SHP77 (cell line): ENCODE data around the gene CEBPG.

Experiments used
- DNase-seq, 2 experiments: peaks; one replicate each; lab custom pipeline; 2025; lab: John Stamatoyannopoulos, UW

Gene CEBPG

GRCh38 chr19:33350538-33351309, 22.8 kb upstream of the CEBPG start:
- no peak for DNase-seq

- no peak for DNase-seq
Measured at GRCh38 chr19:33355535-33355934, 18.0 kb upstream of the CEBPG start.

- no peak for DNase-seq
Measured at GRCh38 chr19:33357556-33357955, 16.0 kb upstream of the CEBPG start.

GRCh38 chr19:33358408-33358807, 15.1 kb upstream of the CEBPG start:
- DNase-seq: no peak

GRCh38 chr19:33359581-33359980, 13.9 kb upstream of the CEBPG start:
- DNase-seq: no peak

- no peak for DNase-seq
Measured at GRCh38 chr19:33362508-33363228, 10.8 kb upstream of the CEBPG start.

GRCh38 chr19:33363476-33363875, 10.0 kb upstream of the CEBPG start:
- DNase-seq: no peak

DNA sequence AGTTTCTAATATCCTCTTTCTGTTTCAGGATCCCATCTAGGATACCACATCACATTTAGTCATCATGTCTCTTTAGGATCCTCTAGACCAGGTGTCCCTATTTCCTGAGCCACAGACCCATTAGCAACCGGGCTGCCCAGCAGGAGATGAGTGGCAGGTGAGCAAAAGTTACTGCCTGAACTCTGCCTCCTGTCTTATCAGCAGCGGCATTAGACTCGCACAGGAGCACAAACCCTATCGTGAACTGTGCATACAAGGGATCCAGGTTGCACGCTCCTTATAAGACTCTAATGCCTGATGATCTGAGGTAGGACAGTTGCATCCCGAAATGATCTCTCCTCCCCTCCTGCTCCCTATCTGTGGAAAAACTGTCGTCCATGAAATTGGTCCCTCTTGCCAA, 7.8 kb upstream of the CEBPG start:
- DNase-seq: no peak

- DNase-seq: no peak
Measured at GRCh38 chr19:33366127-33366526, 7.4 kb upstream of the CEBPG start.

GRCh38 chr19:33366897-33367296, 6.6 kb upstream of the CEBPG start:
- no peak for DNase-seq

- DNase-seq: no peak
Measured at GRCh38 chr19:33368074-33368864, 5.2 kb upstream of the CEBPG start.

DNA sequence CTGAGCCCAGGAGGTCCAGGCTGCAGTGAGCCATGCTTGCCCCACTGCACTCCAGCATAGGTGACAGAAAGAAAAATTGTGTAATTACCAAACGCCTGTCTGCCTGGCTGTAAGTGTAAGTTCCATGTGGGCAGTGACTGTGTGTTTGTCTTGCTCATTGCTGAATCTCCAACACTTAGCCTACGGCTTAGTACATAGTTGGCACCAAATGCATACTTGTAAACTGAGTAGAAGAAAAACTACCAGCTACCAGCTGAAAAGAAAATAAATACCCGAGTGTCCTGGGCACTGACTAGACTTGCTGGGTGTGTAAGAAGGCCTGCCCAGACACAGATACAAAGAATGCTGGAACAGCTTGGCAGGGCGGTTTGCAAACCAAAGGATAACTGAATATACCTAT, 2.7 kb upstream of the CEBPG start:
- DNase-seq: no peak

GRCh38 chr19:33374236-33374714, 766 bp downstream of the CEBPG start:
- DNase-seq: peak; percentile 14 to 36

GRCh38 chr19:33375156-33375836, 1.8 kb downstream of the CEBPG start:
- DNase-seq: no peak

DNA sequence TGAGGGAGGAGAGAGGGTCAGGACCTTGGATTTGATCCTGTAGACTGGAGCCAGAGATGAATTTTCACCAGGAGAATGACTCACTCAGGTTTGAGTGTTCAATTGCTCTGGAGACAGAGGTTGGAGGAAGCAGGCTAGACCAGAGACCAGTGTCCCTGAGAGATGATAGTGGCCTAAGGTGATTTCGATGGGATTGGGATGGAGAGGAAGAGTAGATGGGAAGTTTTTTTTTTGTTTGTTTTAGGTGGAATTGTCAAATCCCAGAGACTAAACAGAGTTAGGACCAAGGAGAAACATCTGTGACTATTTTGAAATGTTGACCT, 2.3 kb downstream of the CEBPG start:
- no peak for DNase-seq

GRCh38 chr19:33376423-33376822, 2.9 kb downstream of the CEBPG start:
- no peak for DNase-seq

GRCh38 chr19:33376941-33377557, 3.5 kb downstream of the CEBPG start:
- no peak for DNase-seq

GRCh38 chr19:33377586-33378475, 4.3 kb downstream of the CEBPG start:
- no peak for DNase-seq

DNA sequence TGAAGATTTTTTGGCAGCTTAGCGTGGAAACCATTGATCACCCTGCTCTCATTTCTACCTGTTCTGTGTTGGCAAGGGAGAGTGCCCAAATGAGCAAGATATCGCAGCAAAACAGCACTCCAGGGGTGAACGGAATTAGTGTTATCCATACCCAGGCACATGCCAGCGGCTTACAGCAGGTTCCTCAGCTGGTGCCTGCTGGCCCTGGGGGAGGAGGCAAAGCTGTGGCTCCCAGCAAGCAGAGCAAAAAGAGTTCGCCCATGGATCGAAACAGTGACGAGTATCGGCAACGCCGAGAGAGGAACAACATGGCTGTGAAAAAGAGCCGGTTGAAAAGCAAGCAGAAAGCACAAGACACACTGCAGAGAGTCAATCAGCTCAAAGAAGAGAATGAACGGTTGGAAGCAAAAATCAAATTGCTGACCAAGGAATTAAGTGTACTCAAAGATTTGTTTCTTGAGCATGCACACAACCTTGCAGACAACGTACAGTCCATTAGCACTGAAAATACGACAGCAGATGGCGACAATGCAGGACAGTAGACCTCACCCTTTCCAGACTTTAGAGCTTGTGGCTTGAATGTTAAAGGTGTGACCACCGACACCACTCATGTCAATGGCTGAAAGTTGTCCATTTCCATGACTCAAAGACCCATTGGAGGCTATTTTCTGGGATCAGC, 5.8 kb downstream of the CEBPG start:
- no peak for DNase-seq

DNA sequence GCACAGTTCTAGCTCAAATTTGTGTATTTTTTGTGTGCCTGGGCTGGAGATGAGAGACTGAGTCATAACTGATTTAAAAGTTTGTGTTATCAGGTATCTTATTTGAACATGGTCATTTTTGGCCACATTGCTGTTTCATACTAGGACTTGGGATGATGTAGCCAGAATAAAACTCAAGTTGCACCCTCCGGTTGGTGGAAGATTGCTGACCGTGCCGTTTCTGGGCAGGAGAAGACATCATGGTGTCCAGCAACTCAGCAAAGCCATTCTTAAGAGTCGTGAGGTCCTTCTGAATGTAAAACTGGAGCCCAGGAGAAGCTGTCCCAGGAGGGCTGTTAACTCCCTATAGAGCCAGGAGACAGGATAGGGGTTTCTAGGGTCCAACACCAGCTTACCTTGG, 7.6 kb downstream of the CEBPG start:
- no peak for DNase-seq
